Measurements from ENCODE around the gene CERS6. TPM values are rescaled to one million over a fixed set of nuclear protein-coding genes. Genes with fewer than 3 reads are reported as not detected.

CERS6 gene
- total and polyA plus RNA-seq, 10 of the 15 experiments (the other 5 are each of a cell fraction or from before 2014, with no cell fraction given) = 1.3 to 20.4 (median 14.1) TPM

- TF ChIP-seq CUX1 (IDR thresholded peaks at IDR 0.05; ENCODE audit: insufficient replicate concordance, low read depth, low read length) = no peak
- peak; percentile 62; the same call in 1 of the 2 replicates for TF ChIP-seq RELB (IDR thresholded peaks at IDR 0.05; ENCODE audit: low read depth)
- no peak for TF ChIP-seq KAT2A (conservative IDR thresholded peaks at IDR 0.05; ENCODE audit: control insufficient read depth, low read depth, low read length)
- 0 out of 2 replicates have a peak, but pooled peaks have one; percentile 44 for TF ChIP-seq TCF12 (IDR thresholded peaks at IDR 0.05; ENCODE audit: low read depth, low read length)
- peak; percentile 20; the same call in 1 of the 2 replicates for TF ChIP-seq POLR2AphosphoS5 (IDR thresholded peaks at IDR 0.05; ENCODE audit: low read length)
- peak; percentile 98 for TF ChIP-seq NFIC (IDR thresholded peaks at IDR 0.05; ENCODE audit: low read depth, low read length)
- no peak for TF ChIP-seq ZBTB11 (CRISPR knock-in tag; IDR thresholded peaks at IDR 0.05)
- TF ChIP-seq SKIL (IDR thresholded peaks at IDR 0.05; ENCODE audit: low read depth, poor library complexity, severe bottlenecking) = peak; percentile 79
- TF ChIP-seq JUND (IDR thresholded peaks at IDR 0.05; ENCODE audit: low read depth, low read length) = peak; percentile 37; the same call in 1 of the 2 replicates
- peak; percentile 87 for TF ChIP-seq RUNX3 (IDR thresholded peaks at IDR 0.05; ENCODE audit: low read length)
- TF ChIP-seq MXI1 (IDR thresholded peaks at IDR 0.05; ENCODE audit: low read depth, low read length) = no peak
- TF ChIP-seq RAD51 (IDR thresholded peaks at IDR 0.05) = no peak
- TF ChIP-seq TARDBP (IDR thresholded peaks at IDR 0.05; ENCODE audit: borderline replicate concordance) = no peak
- TF ChIP-seq LARP7 (IDR thresholded peaks at IDR 0.05) = no peak
- TF ChIP-seq ATF7 (IDR thresholded peaks at IDR 0.05; ENCODE audit: low read depth) = peak; percentile 89
- no peak for TF ChIP-seq SUPT20H (IDR thresholded peaks at IDR 0.05; ENCODE audit: borderline replicate concordance, control insufficient read depth, low read depth, low read length)
- no peak for TF ChIP-seq KDM1A (IDR thresholded peaks at IDR 0.05; ENCODE audit: borderline replicate concordance)
- TF ChIP-seq CBX3 (IDR thresholded peaks at IDR 0.05; ENCODE audit: borderline replicate concordance, low read depth) = no peak
- TF ChIP-seq CHD4 (IDR thresholded peaks at IDR 0.05) = no peak
- TF ChIP-seq STAT1 (conservative IDR thresholded peaks at IDR 0.05) = no peak
These were observed 39.5 kb downstream of the CERS6 start (continued) for GRCh38 chr2:168495524-168495923.

Data from GM12878 (cell line).